K562 (cell line): ENCODE data around the gene YES1. TPM values are rescaled to one million over a fixed set of nuclear protein-coding genes. Genes with fewer than 3 reads are reported as not detected.

ENCODE experiments used
- GABPB1 ChIP-seq: sonication (generic); formaldehyde crosslinking; IDR thresholded peaks from 2 replicates; pipeline ENCODE4 v1.8.0; 2022; ENCODE audit warnings: mild to moderate bottlenecking, missing genetic modification reagents
- MED1 ChIP-seq: sonication (generic); formaldehyde crosslinking; IDR thresholded peaks from 2 replicates; pipeline ENCODE4 v1.8.1; 2023; ENCODE audit warnings: missing genetic modification reagents, borderline replicate concordance
- NRF1 ChIP-seq, 2 experiments: fragments of 450-650 bp; IDR thresholded peaks in 1 of 2; conservative IDR thresholded peaks in 1 of 2; 2 replicates each; pipeline ENCODE4 v1.6.1; 2014; ENCODE audit warnings: mild to moderate bottlenecking in 2 of 2
- RCOR1 ChIP-seq, 2 experiments: IDR thresholded peaks; 2 replicates each; pipeline ENCODE4 v1.6.1; 2012; ENCODE audit warnings: low read depth in 2 of 2, low read length in 2 of 2, borderline replicate concordance in 1 of 2, improper control_type of control experiment in 1 of 2
- RNF2 ChIP-seq: sonication (generic); IDR thresholded peaks from 2 replicates; pipeline ENCODE4 v1.6.1; 2016
- TGIF2 ChIP-seq: sonication (generic); formaldehyde crosslinking; IDR thresholded peaks from 2 replicates; pipeline ENCODE4 v1.8.1; 2022; ENCODE audit warnings: mild to moderate bottlenecking, missing genetic modification reagents, moderate library complexity
- ZBTB33 ChIP-seq: sonication (generic); formaldehyde crosslinking; IDR thresholded peaks from 2 replicates; pipeline ENCODE4 v1.8.1; 2023; ENCODE audit warnings: mild to moderate bottlenecking, missing genetic modification reagents
- ZNF699 ChIP-seq: fragments of 250-450 bp; sonication (Bioruptor Pico); IDR thresholded peaks from 2 replicates; pipeline ENCODE4 v1.8.0; 2021; ENCODE audit warnings: mild to moderate bottlenecking, moderate library complexity; ENCODE audit not compliant: insufficient replicate concordance
- ZSCAN29 ChIP-seq: fragments of 450-650 bp; IDR thresholded peaks from 2 replicates; pipeline ENCODE4 v1.6.1; 2017
- polyA plus RNA-seq, 8 experiments: library from polyadenylated mRNA; depleted of rRNA in 4 of 8; stranded (reverse) in 5 of 8; unstranded in 3 of 8; fragments of >200 nt; fragmentation: Nextera tagmentation in 2 of 8; fragmentation: Illumina TruSeq in 1 of 8; extraction: Ambion mirVana in 2 of 8; extraction: Trizol in 1 of 8; gene quantifications; 2 replicates each; pipeline versions ENCODE4 v1.2.1 to v1.2.3, GENCODE V29; 2011 to 2014; ENCODE audit warnings: inconsistent platforms in 1 of 8, missing spikeins in 1 of 8
- total RNA-seq, 7 experiments: library from RNA; depleted of rRNA in 6 of 7; stranded (reverse); fragments of >200 nt in 6 of 7; fragmentation: Illumina TruSeq in 2 of 7; extraction: Trizol in 2 of 7; gene quantifications; 2 replicates each; pipeline versions ENCODE4 v1.2.1 to v1.2.3, GENCODE V29; 2011 to 2021; ENCODE audit warnings: low replicate concordance in 1 of 7
- TF ChIP-seq, protein P1 (sequence below): fragments of 200-400 bp; formaldehyde crosslinking; IDR thresholded peaks from 2 replicates; pipeline ENCODE4 v1.6.1; 2017; ENCODE audit warnings: mild to moderate bottlenecking, low read depth, low read length, moderate library complexity
- TF ChIP-seq, protein P2 (sequence below): IDR thresholded peaks from 2 replicates; pipeline ENCODE4 v1.6.1; 2011; ENCODE audit warnings: borderline replicate concordance, low read depth, mild to moderate bottlenecking, moderate library complexity, low read length; ENCODE audit not compliant: insufficient read depth, poor library complexity, severe bottlenecking

YES1 gene
- total and polyA plus RNA-seq, 9 of the 15 experiments (the other 6 are each of a cell fraction or from before 2014, with no cell fraction given), result 37.2 to 115 (median 77.7) TPM

- TF ChIP-seq ZBTB33 (CRISPR knock-in tag) (no peak), RNF2 (no peak), ZSCAN29 (0 out of 2 replicates have a peak, but pooled peaks have one; percentile 72), RCOR1 (IDR thresholded peaks at IDR 0.05; ENCODE audit: borderline replicate concordance in 1 of 2, low read depth in 2 of 2, low read length in 2 of 2) (no peak), GABPB1 (CRISPR knock-in tag) (no peak), TGIF2 (CRISPR knock-in tag) (no peak), NRF1 (conservative IDR thresholded peaks at IDR 0.05 in 1 of 2, IDR thresholded peaks at IDR 0.05 in 1 of 2) (0 out of 4 replicates have a peak, but pooled peaks of 1 of the 2 experiments have one; percentile 17), MED1 (no peak), ZNF699 (CRISPR knock-in tag) (no peak)
- TF ChIP-seq, protein P1, sequence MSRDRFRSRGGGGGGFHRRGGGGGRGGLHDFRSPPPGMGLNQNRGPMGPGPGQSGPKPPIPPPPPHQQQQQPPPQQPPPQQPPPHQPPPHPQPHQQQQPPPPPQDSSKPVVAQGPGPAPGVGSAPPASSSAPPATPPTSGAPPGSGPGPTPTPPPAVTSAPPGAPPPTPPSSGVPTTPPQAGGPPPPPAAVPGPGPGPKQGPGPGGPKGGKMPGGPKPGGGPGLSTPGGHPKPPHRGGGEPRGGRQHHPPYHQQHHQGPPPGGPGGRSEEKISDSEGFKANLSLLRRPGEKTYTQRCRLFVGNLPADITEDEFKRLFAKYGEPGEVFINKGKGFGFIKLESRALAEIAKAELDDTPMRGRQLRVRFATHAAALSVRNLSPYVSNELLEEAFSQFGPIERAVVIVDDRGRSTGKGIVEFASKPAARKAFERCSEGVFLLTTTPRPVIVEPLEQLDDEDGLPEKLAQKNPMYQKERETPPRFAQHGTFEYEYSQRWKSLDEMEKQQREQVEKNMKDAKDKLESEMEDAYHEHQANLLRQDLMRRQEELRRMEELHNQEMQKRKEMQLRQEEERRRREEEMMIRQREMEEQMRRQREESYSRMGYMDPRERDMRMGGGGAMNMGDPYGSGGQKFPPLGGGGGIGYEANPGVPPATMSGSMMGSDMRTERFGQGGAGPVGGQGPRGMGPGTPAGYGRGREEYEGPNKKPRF, result no peak
- TF ChIP-seq, protein P2, sequence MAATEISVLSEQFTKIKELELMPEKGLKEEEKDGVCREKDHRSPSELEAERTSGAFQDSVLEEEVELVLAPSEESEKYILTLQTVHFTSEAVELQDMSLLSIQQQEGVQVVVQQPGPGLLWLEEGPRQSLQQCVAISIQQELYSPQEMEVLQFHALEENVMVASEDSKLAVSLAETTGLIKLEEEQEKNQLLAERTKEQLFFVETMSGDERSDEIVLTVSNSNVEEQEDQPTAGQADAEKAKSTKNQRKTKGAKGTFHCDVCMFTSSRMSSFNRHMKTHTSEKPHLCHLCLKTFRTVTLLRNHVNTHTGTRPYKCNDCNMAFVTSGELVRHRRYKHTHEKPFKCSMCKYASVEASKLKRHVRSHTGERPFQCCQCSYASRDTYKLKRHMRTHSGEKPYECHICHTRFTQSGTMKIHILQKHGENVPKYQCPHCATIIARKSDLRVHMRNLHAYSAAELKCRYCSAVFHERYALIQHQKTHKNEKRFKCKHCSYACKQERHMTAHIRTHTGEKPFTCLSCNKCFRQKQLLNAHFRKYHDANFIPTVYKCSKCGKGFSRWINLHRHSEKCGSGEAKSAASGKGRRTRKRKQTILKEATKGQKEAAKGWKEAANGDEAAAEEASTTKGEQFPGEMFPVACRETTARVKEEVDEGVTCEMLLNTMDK, result no peak
Observed at GRCh38 chr18:841647-842370, 29.8 kb upstream of the YES1 start (continued).
